Thyroid gland (tissue), 4 donors: ENCODE measurements around the gene VSIG2.

Experiments
- POLR2A ChIP-seq, 2 donors: fragments of 450-650 bp; IDR thresholded peaks; one replicate each; pipeline ENCODE4 v1.6.1; 2017; ENCODE audit warnings: antibody characterized with exemption in 2 of 2, mild to moderate bottlenecking in 2 of 2, moderate library complexity in 1 of 2
- TF ChIP-seq, protein P1 (sequence below), 6 experiments: fragments of 200-600 bp in 3 of 6; fragments of 450-650 bp in 3 of 6; sonication (generic) in 3 of 6; IDR thresholded peaks; one replicate each; pipeline ENCODE4 v1.5.1; 2016 to 2019; ENCODE audit warnings: antibody characterized with exemption in 6 of 6, mild to moderate bottlenecking in 2 of 6, inconsistent platforms in 1 of 6, moderate library complexity in 1 of 6

DNA sequence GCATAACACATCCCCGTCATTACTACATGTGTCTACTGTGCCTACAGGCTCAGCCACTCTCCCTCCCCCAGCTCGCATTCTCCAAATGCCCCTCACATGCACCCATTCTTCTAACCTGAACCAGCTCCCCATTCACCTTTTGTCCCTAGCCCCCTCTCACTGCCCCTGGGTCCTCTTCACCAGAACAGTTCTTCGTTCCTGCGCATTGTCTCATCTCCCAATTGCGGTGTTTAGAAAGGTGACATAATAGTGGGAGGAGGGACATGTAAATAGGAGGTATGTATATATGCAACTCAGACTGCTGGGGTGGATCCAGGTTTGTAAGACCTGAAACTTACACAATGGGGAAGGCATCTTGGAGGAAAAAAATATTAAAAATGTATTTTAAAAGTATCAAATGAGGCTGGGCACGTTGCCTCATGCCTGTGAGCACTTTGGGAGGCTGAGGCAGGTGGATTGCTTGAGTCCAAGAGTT, 4.7 kb upstream of the VSIG2 start:
- TF ChIP-seq, protein P1, sequence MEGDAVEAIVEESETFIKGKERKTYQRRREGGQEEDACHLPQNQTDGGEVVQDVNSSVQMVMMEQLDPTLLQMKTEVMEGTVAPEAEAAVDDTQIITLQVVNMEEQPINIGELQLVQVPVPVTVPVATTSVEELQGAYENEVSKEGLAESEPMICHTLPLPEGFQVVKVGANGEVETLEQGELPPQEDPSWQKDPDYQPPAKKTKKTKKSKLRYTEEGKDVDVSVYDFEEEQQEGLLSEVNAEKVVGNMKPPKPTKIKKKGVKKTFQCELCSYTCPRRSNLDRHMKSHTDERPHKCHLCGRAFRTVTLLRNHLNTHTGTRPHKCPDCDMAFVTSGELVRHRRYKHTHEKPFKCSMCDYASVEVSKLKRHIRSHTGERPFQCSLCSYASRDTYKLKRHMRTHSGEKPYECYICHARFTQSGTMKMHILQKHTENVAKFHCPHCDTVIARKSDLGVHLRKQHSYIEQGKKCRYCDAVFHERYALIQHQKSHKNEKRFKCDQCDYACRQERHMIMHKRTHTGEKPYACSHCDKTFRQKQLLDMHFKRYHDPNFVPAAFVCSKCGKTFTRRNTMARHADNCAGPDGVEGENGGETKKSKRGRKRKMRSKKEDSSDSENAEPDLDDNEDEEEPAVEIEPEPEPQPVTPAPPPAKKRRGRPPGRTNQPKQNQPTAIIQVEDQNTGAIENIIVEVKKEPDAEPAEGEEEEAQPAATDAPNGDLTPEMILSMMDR (IDR thresholded peaks at IDR 0.05) = no peak
- TF ChIP-seq POLR2A (IDR thresholded peaks at IDR 0.05) = no peak
